HCT116 (cell line): Measurements from ENCODE around the gene DOCK1. TPM values are rescaled to one million over a fixed set of nuclear protein-coding genes. Genes with fewer than 3 reads are reported as not detected.

Experiments
- ATAC-seq: fragments of 200-7000 bp; cut with Tn5 transposase; 2 replicates; pipeline ENCODE4 v1.9.1; 2020; ENCODE audit warnings: mild to moderate bottlenecking, moderate library complexity
- BruUV-seq: library from RNA; stranded (reverse); fragments of 400-500 nt; replicated peaks from 2 replicates; lab custom pipeline; 2021; lab: Mats Ljungman, UMichigan
- CTCF ChIA-PET: fragments of 300-600 bp; sonication (Branson Sonifier 250); formaldehyde crosslinking; loops from one replicate; lab custom pipeline; 2021; ENCODE audit warnings: antibody characterized with exemption; lab: Charles Lee
- POLR2A ChIA-PET: fragments of 300-600, 350-600 bp; sonication (Branson Sonifier 250); formaldehyde crosslinking; loops from one replicate; lab custom pipeline; 2021; ENCODE audit warnings: antibody characterized with exemption; lab: Charles Lee
- RAD21 ChIA-PET, 2 experiments: fragments of 300-600 bp; sonication (Branson Sonifier 250); formaldehyde crosslinking; loops; one replicate each; lab custom pipeline; 2023; ENCODE audit warnings: low total read pairs in 2 of 2; ENCODE audit not compliant: uncharacterized antibody in 2 of 2, unreplicated experiment in 2 of 2, low non-redundant PET in 1 of 2; lab: Charles Lee
- DNase-seq: peaks from one replicate; pipeline ENCODE4 v3.0.0-alpha.2; 2010; ENCODE audit warnings: low read depth, low spot score
- H2AFZ ChIP-seq: fragments of 200-600 bp; shearing (Covaris generic), sonication (generic); 2 replicates; pipeline ENCODE4 v1.6.1; 2017; ENCODE audit warnings: low read depth, mixed run types, mixed read lengths, antibody characterized with exemption, low read length; ENCODE audit not compliant: poor library complexity, severe bottlenecking
- H3K27ac ChIP-seq: 2 replicates; pipeline ENCODE4 v1.5.1; 2012; ENCODE audit warnings: low read depth, low read length
- H3K27me3 ChIP-seq: fragments of 200-600 bp; sonication (generic); 2 replicates; pipeline ENCODE4 v1.6.1; 2016; ENCODE audit warnings: mixed run types, low read length, mixed read lengths; ENCODE audit not compliant: insufficient read depth
- H3K36me3 ChIP-seq, 2 experiments: fragments of 200-500 bp in 1 of 2; fragments of 200-600 bp in 1 of 2; sonication (Bioruptor generic) in 1 of 2; sonication (generic) in 1 of 2; 2 replicates each; pipeline versions ENCODE4 v1.5.1 to v1.6.1; 2014 to 2016; ENCODE audit warnings: low read length in 2 of 2, inconsistent platforms in 1 of 2, mixed read lengths in 1 of 2, mixed run types in 1 of 2; ENCODE audit not compliant: insufficient read depth in 2 of 2, control insufficient read depth in 1 of 2
- H3K4me1 ChIP-seq, 2 experiments: fragments of 200-600 bp in 1 of 2; sonication (generic) in 1 of 2; 2 replicates each; pipeline versions ENCODE4 v1.5.1 to v1.6.1; 2012 to 2017; ENCODE audit warnings: low read length in 2 of 2, inconsistent platforms in 1 of 2, mild to moderate bottlenecking in 1 of 2, mixed read lengths in 1 of 2, mixed run types in 1 of 2, moderate library complexity in 1 of 2; ENCODE audit not compliant: insufficient read depth in 2 of 2, control insufficient read depth in 1 of 2
- H3K4me2 ChIP-seq: fragments of 200-600 bp; sonication (generic); 2 replicates; pipeline ENCODE4 v1.6.1; 2017; ENCODE audit warnings: mixed run types, low read length, mixed read lengths
- H3K4me3 ChIP-seq, 2 experiments: fragments of 200-600 bp in 1 of 2; sonication (generic) in 1 of 2; replicated peaks in 1 of 2; 2 replicates each; pipeline ENCODE4 v1.5.1; 2011 to 2016; ENCODE audit warnings: low read length in 2 of 2, control low read depth in 1 of 2, low read depth in 1 of 2, mild to moderate bottlenecking in 1 of 2, mixed read lengths in 1 of 2, mixed run types in 1 of 2
- H3K79me2 ChIP-seq: fragments of 200-600 bp; sonication (generic); 2 replicates; pipeline ENCODE4 v1.6.1; 2017; ENCODE audit warnings: mild to moderate bottlenecking, mixed run types, low read length, moderate library complexity, mixed read lengths; ENCODE audit not compliant: insufficient read depth
- H3K9ac ChIP-seq: fragments of 200-600 bp; sonication (generic); 2 replicates; pipeline ENCODE4 v1.6.1; 2016; ENCODE audit warnings: low read length, mixed read lengths
- H3K9me2 ChIP-seq: fragments of 200-600 bp; sonication (generic), shearing (Covaris generic); 2 replicates; pipeline ENCODE4 v1.6.1; 2017; ENCODE audit warnings: mixed run types, mild to moderate bottlenecking, moderate library complexity; ENCODE audit not compliant: insufficient read depth
- H3K9me3 ChIP-seq, 2 experiments: fragments of 200-500 bp in 1 of 2; fragments of 200-600 bp in 1 of 2; sonication (Bioruptor generic) in 1 of 2; sonication (generic) in 1 of 2; 2 replicates each; pipeline ENCODE4 v1.6.1; 2014 to 2017; ENCODE audit warnings: low read length in 2 of 2, mixed read lengths in 2 of 2, inconsistent platforms in 1 of 2, low read depth in 1 of 2, mild to moderate bottlenecking in 1 of 2, mixed run types in 1 of 2, moderate library complexity in 1 of 2; ENCODE audit not compliant: control insufficient read depth in 1 of 2, insufficient read depth in 1 of 2
- H4K20me1 ChIP-seq: fragments of 200-600 bp; sonication (generic), shearing (Covaris generic); 2 replicates; pipeline ENCODE4 v1.6.1; 2017; ENCODE audit warnings: mixed run types, mild to moderate bottlenecking, moderate library complexity; ENCODE audit not compliant: insufficient read depth
- CEBPB ChIP-seq: IDR thresholded peaks from 2 replicates; pipeline ENCODE4 v1.6.1; 2012; ENCODE audit warnings: low read depth
- ELF1 ChIP-seq: IDR thresholded peaks from 2 replicates; pipeline ENCODE4 v1.6.1; 2012; ENCODE audit warnings: low read depth, borderline replicate concordance
- EZH2phosphoT487 ChIP-seq: fragments of 200-600 bp; IDR thresholded peaks from 2 replicates; pipeline ENCODE4 v1.6.1; 2018; ENCODE audit warnings: antibody characterized with exemption, borderline replicate concordance
- JUND ChIP-seq: IDR thresholded peaks from 2 replicates; pipeline ENCODE4 v1.6.1; 2012
- MAX ChIP-seq: IDR thresholded peaks from 2 replicates; pipeline ENCODE4 v1.6.1; 2012
- POLR2A ChIP-seq: IDR thresholded peaks from 2 replicates; pipeline ENCODE4 v1.7.0; 2011; ENCODE audit warnings: borderline replicate concordance; ENCODE audit not compliant: insufficient read depth, insufficient read length; ENCODE audit errors: extremely low read depth
- RAD21 ChIP-seq: IDR thresholded peaks from 2 replicates; pipeline ENCODE4 v1.6.1; 2012; ENCODE audit warnings: low read depth, mild to moderate bottlenecking
- REST ChIP-seq: IDR thresholded peaks from 2 replicates; pipeline ENCODE4 v1.6.1; 2012; ENCODE audit warnings: low read depth
- TCF7L2 ChIP-seq: IDR thresholded peaks from 2 replicates; pipeline ENCODE4 v1.7.0; 2011; ENCODE audit warnings: borderline replicate concordance, inconsistent platforms; ENCODE audit not compliant: insufficient read depth, insufficient read length; ENCODE audit errors: extremely low read depth
- ZFX ChIP-seq: fragments of 450-650 bp; IDR thresholded peaks from 2 replicates; pipeline ENCODE4 v1.6.1; 2017
- intact Hi-C: fragments of 100-400 bp; cut with micrococcal nuclease; formaldehyde crosslinking; loops from 2 replicates; pipeline ENCODE4 v1.10.0; 2022
- total RNA-seq: library from RNA; stranded (reverse); gene quantifications from one replicate; pipeline ENCODE4 v1.2.1, GENCODE V29; 2021; ENCODE audit not compliant: unreplicated experiment

DOCK1 gene
- total RNA-seq, 1 experiment from 2014 or later = 46.5 TPM

- Histone ChIP-seq H3K4me2 (no peak overlapping the region), H3K27ac (no peak overlapping the region), H3K4me3 (no peak overlapping the region), H4K20me1 (no peaks in the 10 kb centered on the region), H3K9me3 (no peaks in the 10 kb centered on the region), H3K9ac (no peak overlapping the region), H3K4me1 (peaks cover 4 to 6% of the 10 kb centered on the region in 2 experiments; a peak in 2 of 4 replicates), H3K27me3 (no peaks in the 10 kb centered on the region), H3K79me2 (no peaks in the 10 kb centered on the region), H3K36me3 (no peaks in the 10 kb centered on the region), H2AFZ (no peak overlapping the region), H3K9me2 (no peaks in the 10 kb centered on the region)
- ChIA-PET POLR2A (no interaction called here), RAD21 (no interaction called here), CTCF (no interaction called here)
- DNase-seq = no peak
- no peak for ATAC-seq
- TF ChIP-seq ELF1 (no peak), MAX (no peak)
- intact Hi-C loops = no loop called here
- BruUV-seq = no TSS peak
Measured at GRCh38 chr10:127227663-127228062, 322.4 kb downstream of the DOCK1 start.

GRCh38 chr10:127228195-127228787 is 323.1 kb downstream of the DOCK1 start:
- Histone ChIP-seq H4K20me1 (no peaks in the 10 kb centered on the region), H3K36me3 (no peaks in the 10 kb centered on the region), H3K9ac (no peak overlapping the region), H3K27ac (no peak overlapping the region), H3K4me1 (peaks cover 4 to 6% of the 10 kb centered on the region in 2 experiments; a peak in 2 of 4 replicates), H3K9me2 (no peaks in the 10 kb centered on the region), H3K9me3 (no peaks in the 10 kb centered on the region), H3K4me2 (no peak overlapping the region), H2AFZ (no peak overlapping the region), H3K79me2 (no peaks in the 10 kb centered on the region), H3K27me3 (no peaks in the 10 kb centered on the region)
- intact Hi-C loops = no loop called here
- ChIA-PET POLR2A (no interaction called here), RAD21 (no interaction called here), CTCF (no interaction called here)
- no peak for DNase-seq
- ATAC-seq = no peak
- no TSS peak for BruUV-seq
- TF ChIP-seq REST = no peak
- TF ChIP-seq POLR2A = no peak
- no peak for TF ChIP-seq CEBPB
- TF ChIP-seq MAX = no peak
- no peak for TF ChIP-seq TCF7L2
- TF ChIP-seq EZH2phosphoT487 = no peak
- no peak for TF ChIP-seq ZFX
- TF ChIP-seq RAD21 = no peak
- TF ChIP-seq ELF1 = no peak
- TF ChIP-seq JUND = no peak
- TF ChIP-seq, all 23 proteins: peak for 0
- H3K4me3 ChIP-seq = no peak overlapping the region
